MCF 10A (cell line): Measurements from ENCODE around the gene HK3. TPM values are rescaled to one million over a fixed set of nuclear protein-coding genes. Genes with fewer than 3 reads are reported as not detected.

Experiments used
- BruUV-seq: library from RNA; stranded (reverse); fragments of 400-500 nt; replicated peaks from 2 replicates; lab custom pipeline; 2021; lab: Mats Ljungman, UMichigan
- CTCF ChIA-PET: fragments of 300-600 bp; sonication (Branson Sonifier 250); formaldehyde crosslinking; extraction: SDS; loops from one replicate; lab custom pipeline; 2021; ENCODE audit warnings: antibody characterized with exemption, inconsistent platforms; lab: Yijun Ruan, JAX
- POLR2A ChIA-PET: fragments of 300-600, 350-650 bp; sonication (Branson Sonifier 250); formaldehyde crosslinking; extraction: SDS; loops from one replicate; lab custom pipeline; 2020; ENCODE audit warnings: antibody characterized with exemption, inconsistent platforms; lab: Yijun Ruan, JAX
- DNase-seq: peaks from one replicate; pipeline ENCODE4 v3.0.0-alpha.2; 2018; ENCODE audit not compliant: unreplicated experiment
- H3K27ac Mint-ChIP-seq: one replicate; pipeline ENCODE4 v1.8.0; 2022; ENCODE audit warnings: mild to moderate bottlenecking, low read depth, mixed read lengths; ENCODE audit not compliant: unreplicated experiment
- H3K27me3 Mint-ChIP-seq: one replicate; pipeline ENCODE4 v1.8.0; 2022; ENCODE audit warnings: mixed read lengths; ENCODE audit not compliant: insufficient read depth, unreplicated experiment
- H3K36me3 Mint-ChIP-seq: one replicate; pipeline ENCODE4 v1.8.0; 2022; ENCODE audit warnings: mild to moderate bottlenecking, moderate library complexity, mixed read lengths; ENCODE audit not compliant: insufficient read depth, unreplicated experiment
- H3K4me1 Mint-ChIP-seq: one replicate; pipeline ENCODE4 v1.8.0; 2022; ENCODE audit warnings: mixed read lengths; ENCODE audit not compliant: insufficient read depth, unreplicated experiment
- H3K4me3 Mint-ChIP-seq: one replicate; pipeline ENCODE4 v1.8.0; 2022; ENCODE audit warnings: mild to moderate bottlenecking, moderate library complexity, mixed read lengths; ENCODE audit not compliant: unreplicated experiment
- H3K9me3 Mint-ChIP-seq: one replicate; pipeline ENCODE4 v1.8.0; 2022; ENCODE audit warnings: mixed read lengths; ENCODE audit not compliant: unreplicated experiment
- intact Hi-C: fragments of 100-400 bp; cut with micrococcal nuclease; formaldehyde crosslinking; loops from 2 replicates; pipeline ENCODE4 v1.14.1; 2022
- total RNA-seq: library from RNA; stranded (reverse); gene quantifications from 2 replicates; pipeline ENCODE4 v1.2.3, GENCODE V29; 2022
- TF ChIP-seq, protein P1 (sequence below): fragments of 200-600 bp; IDR thresholded peaks from one replicate; pipeline ENCODE4 v1.8.0; 2022; ENCODE audit warnings: antibody characterized with exemption, mild to moderate bottlenecking; ENCODE audit not compliant: unreplicated experiment

Gene HK3
- total RNA-seq, 1 experiment from 2014 or later, result not detected

DNA sequence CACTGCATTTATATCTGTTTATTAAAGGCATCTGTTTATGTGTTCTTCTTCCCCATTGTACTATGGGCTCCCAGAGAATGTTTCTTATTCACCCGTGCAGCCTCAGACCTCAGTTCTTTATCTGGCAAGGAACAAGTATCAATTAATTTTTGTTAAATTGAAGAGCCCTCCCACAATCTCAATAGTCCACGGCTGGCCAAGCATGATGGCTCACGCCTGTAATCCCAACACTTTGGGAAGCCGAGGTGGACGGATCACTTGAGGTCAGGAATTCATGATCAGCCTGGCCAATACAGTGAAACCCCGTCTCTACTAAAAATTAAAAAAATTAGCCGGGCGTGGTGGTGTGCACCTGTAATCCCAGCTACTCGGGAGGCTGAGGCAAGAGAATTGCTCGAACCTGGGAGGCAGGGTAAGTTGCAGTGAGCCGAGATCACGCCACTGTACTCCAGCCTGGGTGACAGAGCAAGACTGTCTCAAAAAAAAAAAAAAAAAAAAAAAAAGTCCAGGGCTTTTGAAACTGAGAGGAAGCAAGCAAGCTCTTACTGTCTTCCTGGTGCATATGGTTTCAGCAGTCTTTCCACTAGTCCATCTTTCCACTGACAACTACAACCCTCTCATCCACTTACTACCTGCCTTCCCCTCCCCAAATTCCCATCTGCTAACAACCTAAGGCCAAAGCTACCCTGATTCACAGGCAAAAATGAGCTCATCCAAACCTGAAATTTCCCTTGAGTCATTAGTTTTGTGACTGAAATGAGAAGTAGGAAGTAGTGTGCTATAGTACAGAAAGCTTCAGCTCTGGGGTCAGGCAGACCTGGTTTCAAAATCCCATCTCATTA, 2.3 kb upstream of the HK3 start:
- Mint-ChIP-seq H3K27me3 (no peaks in the 10 kb centered on the region), H3K27ac (no peak overlapping the region), H3K4me1 (no peaks in the 10 kb centered on the region), H3K36me3 (peaks cover 62% of the 10 kb centered on the region), H3K9me3 (no peaks in the 10 kb centered on the region), H3K4me3 (no peak overlapping the region)
- ChIA-PET CTCF (interaction anchor here (0.6 to 4.3 kb wide), 4 partner anchors 178 to 243 kb away, joined by 3 to 36 read pairs (median 3); no protein-coding TSS in a partner anchor), POLR2A (interaction anchor here (1.1 to 1.9 kb wide), 2 partner anchors 8 to 10 kb away, joined by 5 to 12 read pairs; no protein-coding TSS in a partner anchor)
- intact Hi-C loops, result no loop called here
- DNase-seq, result no peak
- TF ChIP-seq, protein P1, sequence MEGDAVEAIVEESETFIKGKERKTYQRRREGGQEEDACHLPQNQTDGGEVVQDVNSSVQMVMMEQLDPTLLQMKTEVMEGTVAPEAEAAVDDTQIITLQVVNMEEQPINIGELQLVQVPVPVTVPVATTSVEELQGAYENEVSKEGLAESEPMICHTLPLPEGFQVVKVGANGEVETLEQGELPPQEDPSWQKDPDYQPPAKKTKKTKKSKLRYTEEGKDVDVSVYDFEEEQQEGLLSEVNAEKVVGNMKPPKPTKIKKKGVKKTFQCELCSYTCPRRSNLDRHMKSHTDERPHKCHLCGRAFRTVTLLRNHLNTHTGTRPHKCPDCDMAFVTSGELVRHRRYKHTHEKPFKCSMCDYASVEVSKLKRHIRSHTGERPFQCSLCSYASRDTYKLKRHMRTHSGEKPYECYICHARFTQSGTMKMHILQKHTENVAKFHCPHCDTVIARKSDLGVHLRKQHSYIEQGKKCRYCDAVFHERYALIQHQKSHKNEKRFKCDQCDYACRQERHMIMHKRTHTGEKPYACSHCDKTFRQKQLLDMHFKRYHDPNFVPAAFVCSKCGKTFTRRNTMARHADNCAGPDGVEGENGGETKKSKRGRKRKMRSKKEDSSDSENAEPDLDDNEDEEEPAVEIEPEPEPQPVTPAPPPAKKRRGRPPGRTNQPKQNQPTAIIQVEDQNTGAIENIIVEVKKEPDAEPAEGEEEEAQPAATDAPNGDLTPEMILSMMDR, result no peak
- no TSS peak for BruUV-seq

DNA sequence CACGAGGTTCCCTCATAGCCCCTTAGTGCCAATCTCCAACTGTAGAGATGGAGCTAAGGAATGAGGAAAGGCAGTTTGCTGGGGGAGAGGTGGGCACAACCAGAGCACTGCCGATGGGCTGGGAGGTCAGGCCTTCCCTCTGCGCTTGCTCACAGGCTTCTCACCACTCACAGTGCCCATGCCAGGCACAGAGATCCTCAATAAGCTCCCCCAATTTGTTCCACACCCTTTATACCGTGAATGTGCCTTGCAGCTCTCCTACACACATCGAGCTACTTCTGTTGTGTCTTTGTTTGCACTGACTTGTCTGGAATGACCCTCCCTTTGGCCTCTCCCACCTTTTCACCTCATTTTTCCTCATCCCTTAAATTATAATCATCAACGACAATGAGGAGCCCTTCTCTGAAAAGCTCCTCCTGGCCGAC, 1.6 kb upstream of the HK3 start:
- Mint-ChIP-seq H3K4me3 (no peak overlapping the region), H3K36me3 (peaks cover 55% of the 10 kb centered on the region), H3K9me3 (no peaks in the 10 kb centered on the region), H3K27me3 (no peaks in the 10 kb centered on the region), H3K4me1 (no peaks in the 10 kb centered on the region), H3K27ac (no peak overlapping the region)
- DNase-seq, result no peak
- intact Hi-C loops, result no loop called here
- ChIA-PET POLR2A (interaction anchor here (0.7 to 1.9 kb wide), 2 partner anchors 9 to 207 kb away, joined by 3 to 12 read pairs; no protein-coding TSS in a partner anchor), CTCF (interaction anchor here (1.2 to 4.3 kb wide), 3 partner anchors 17 to 242 kb away, joined by 3 to 36 read pairs (median 3); no protein-coding TSS in a partner anchor)
- BruUV-seq, result no TSS peak
- TF ChIP-seq, protein P1, result no peak

DNA sequence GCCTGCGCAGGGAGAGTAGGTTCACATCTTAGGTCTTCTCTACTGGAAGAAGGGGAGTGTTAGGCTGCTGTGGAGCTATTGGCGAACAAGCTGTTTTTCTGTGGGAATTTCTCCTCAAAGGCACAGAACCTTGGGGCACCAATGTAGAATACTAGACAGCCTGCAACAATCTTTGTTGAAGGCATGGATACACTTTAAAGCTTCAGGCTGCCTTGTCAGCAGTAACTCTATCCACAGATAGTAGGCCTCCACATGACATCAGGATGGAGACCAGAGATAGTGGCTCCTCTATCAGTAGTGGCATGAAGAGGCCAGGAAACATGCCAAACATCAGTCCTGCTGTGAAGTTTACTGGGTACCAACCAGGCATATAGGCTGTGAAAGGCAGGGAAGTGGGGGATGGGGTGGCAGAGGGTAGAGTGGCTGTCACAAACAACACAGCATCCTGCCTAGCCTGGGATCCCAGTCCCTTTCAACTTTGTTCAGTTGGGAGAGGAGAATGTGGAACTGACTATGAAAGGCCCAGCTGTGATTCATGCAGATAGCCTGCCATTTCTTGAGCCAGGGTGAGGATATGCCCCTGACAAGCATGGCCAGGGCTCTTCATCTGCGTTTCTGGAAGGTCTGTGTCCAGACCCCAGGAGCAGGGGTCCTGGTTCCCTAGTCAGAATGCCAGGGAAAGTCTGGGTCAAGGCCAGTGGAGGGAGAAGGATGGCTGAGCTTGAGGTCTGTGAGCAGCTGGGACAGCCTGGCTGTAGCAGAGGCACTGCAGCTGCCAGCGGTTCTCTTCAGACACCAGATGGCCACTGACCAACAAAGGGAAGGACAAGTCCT, 1.0 kb upstream of the HK3 start:
- ChIA-PET CTCF (interaction anchor here (1.2 to 4.3 kb wide), 5 partner anchors 17 to 242 kb away, joined by 3 to 36 read pairs (median 8); no protein-coding TSS in a partner anchor), POLR2A (interaction anchor here (0.7 to 1.9 kb wide), 2 partner anchors 9 to 207 kb away, joined by 3 to 12 read pairs; no protein-coding TSS in a partner anchor)
- Mint-ChIP-seq H3K27ac (no peak overlapping the region), H3K36me3 (peaks cover 49% of the 10 kb centered on the region), H3K4me1 (no peaks in the 10 kb centered on the region), H3K4me3 (no peak overlapping the region), H3K27me3 (no peaks in the 10 kb centered on the region), H3K9me3 (no peaks in the 10 kb centered on the region)
- TF ChIP-seq, protein P1, result no peak
- no peak for DNase-seq
- BruUV-seq, result no TSS peak
- intact Hi-C loops, result no loop called here
